Brain microvascular endothelial cell (primary cell): ENCODE results near the gene TLR5.

Experiments
- DNase-seq: peaks from one replicate; pipeline ENCODE4 v3.0.0-alpha.2; 2020
- H3K27ac ChIP-seq: fragments of 250-450 bp; sonication (Bioruptor Pico); 2 replicates; pipeline ENCODE4 v1.5.1; 2020; ENCODE audit warnings: mild to moderate bottlenecking, moderate library complexity
- H3K27me3 ChIP-seq: fragments of 250-450 bp; sonication (Bioruptor Pico); replicated peaks from 2 replicates; pipeline ENCODE4 v1.5.1; 2020; ENCODE audit warnings: mild to moderate bottlenecking
- H3K36me3 ChIP-seq: fragments of 250-450 bp; sonication (Bioruptor Pico); replicated peaks from 2 replicates; pipeline ENCODE4 v1.5.1; 2020; ENCODE audit warnings: mild to moderate bottlenecking
- H3K4me3 ChIP-seq: 2 replicates; pipeline ENCODE4 v1.5.1; 2011; ENCODE audit warnings: low read depth, mild to moderate bottlenecking, control low read depth, low read length, moderate library complexity
- CTCF ChIP-seq: IDR thresholded peaks from 2 replicates; pipeline ENCODE4 v1.5.1; 2011; ENCODE audit warnings: low read depth, mild to moderate bottlenecking, moderate library complexity, low read length, control low read depth, inconsistent platforms; ENCODE audit errors: missing control alignments
- in situ Hi-C: cut with HindIII; loops from 2 replicates; pipeline ENCODE4 v1.10.0; 2017; ENCODE audit warnings: low sequenced_read_pairs, low pct_ligation_motif_present

Gene TLR5

GRCh38 chr1:223183268-223183862 lies 40.3 kb upstream of the TLR5 start:
- no peak for TF ChIP-seq CTCF
- no peaks in the 10 kb centered on the region for H3K36me3 ChIP-seq
- DNase-seq, result no peak
- in situ Hi-C loops, result no loop called here
- no peak overlapping the region for H3K4me3 ChIP-seq
- H3K27ac ChIP-seq, result no peak overlapping the region
- no peaks in the 10 kb centered on the region for H3K27me3 ChIP-seq

- no peak overlapping the region for H3K27ac ChIP-seq
- H3K27me3 ChIP-seq, result no peaks in the 10 kb centered on the region
- no peak overlapping the region for H3K4me3 ChIP-seq
- no peaks in the 10 kb centered on the region for H3K36me3 ChIP-seq
- in situ Hi-C loops, result no loop called here
- no peak for TF ChIP-seq CTCF
- no peak for DNase-seq
Measured at GRCh38 chr1:223180731-223181321, 37.8 kb upstream of the TLR5 start.

GRCh38 chr1:223179786-223180185 lies 36.7 kb upstream of the TLR5 start:
- H3K27ac ChIP-seq, result no peak overlapping the region
- H3K27me3 ChIP-seq, result no peaks in the 10 kb centered on the region
- no peak for TF ChIP-seq CTCF
- no peak overlapping the region for H3K4me3 ChIP-seq
- H3K36me3 ChIP-seq, result no peaks in the 10 kb centered on the region
- DNase-seq, result no peak
- in situ Hi-C loops, result no loop called here

GRCh38 chr1:223179280-223179679 lies 36.2 kb upstream of the TLR5 start:
- Histone ChIP-seq H3K4me3 (no peak overlapping the region), H3K36me3 (no peaks in the 10 kb centered on the region), H3K27me3 (no peaks in the 10 kb centered on the region), H3K27ac (no peak overlapping the region)
- no peak for DNase-seq
- no peak for TF ChIP-seq CTCF
- in situ Hi-C loops, result no loop called here

- no peak for TF ChIP-seq CTCF
- Histone ChIP-seq H3K36me3 (no peaks in the 10 kb centered on the region), H3K27ac (no peak overlapping the region), H3K27me3 (no peaks in the 10 kb centered on the region), H3K4me3 (no peak overlapping the region)
- in situ Hi-C loops, result no loop called here
- DNase-seq, result no peak
Measured at GRCh38 chr1:223177681-223178080, 34.6 kb upstream of the TLR5 start.

- Histone ChIP-seq H3K27me3 (no peaks in the 10 kb centered on the region), H3K36me3 (no peaks in the 10 kb centered on the region), H3K27ac (no peak overlapping the region), H3K4me3 (no peak overlapping the region)
- in situ Hi-C loops, result no loop called here
- no peak for DNase-seq
- TF ChIP-seq CTCF, result no peak
Measured at GRCh38 chr1:223176437-223176836, 33.4 kb upstream of the TLR5 start.
